Loucy (cell line): ENCODE results near the gene PCGF2.

Experiments used
- CTCF ChIP-seq: fragments of 200-600 bp; sonication (generic); conservative IDR thresholded peaks from 2 replicates; pipeline ENCODE4 v1.5.1; 2014; ENCODE audit warnings: mild to moderate bottlenecking, antibody characterized with exemption, low read length
- EZH2phosphoT487 ChIP-seq: fragments of 200-600 bp; IDR thresholded peaks from 2 replicates; pipeline ENCODE4 v1.6.1; 2018; ENCODE audit warnings: antibody characterized with exemption, mild to moderate bottlenecking, moderate library complexity, borderline replicate concordance

- TF ChIP-seq CTCF (no peak), EZH2phosphoT487 (no peak)
Observed at GRCh38 chr17:38745545-38745944, 2.6 kb downstream of the PCGF2 start.
